Mononuclear cell (primary cell): ENCODE data around the gene UCHL1. TPM values are rescaled to one million over a fixed set of nuclear protein-coding genes. Genes with fewer than 3 reads are reported as not detected.

ENCODE experiments used
- H3K27me3 ChIP-seq: 2 replicates; pipeline ENCODE4 v1.6.0; 2011; ENCODE audit warnings: low read length, control low read depth; ENCODE audit not compliant: insufficient read depth
- H3K4me1 ChIP-seq: 2 replicates; pipeline ENCODE4 v1.5.1; 2011; ENCODE audit warnings: mild to moderate bottlenecking, low read length, control low read depth; ENCODE audit not compliant: insufficient read depth
- H3K4me3 ChIP-seq: 2 replicates; pipeline ENCODE4 v1.5.1; 2011; ENCODE audit warnings: mild to moderate bottlenecking, low read length, moderate library complexity
- H3K9me3 ChIP-seq: 2 replicates; pipeline ENCODE4 v1.5.1; 2011; ENCODE audit warnings: low read depth, mild to moderate bottlenecking, control low read depth, low read length
- total RNA-seq: library from RNA; depleted of rRNA; stranded (reverse); fragments of >200 nt; gene quantifications from one replicate; pipeline ENCODE4 v1.2.3, GENCODE V29; 2012

Gene UCHL1
- total RNA-seq, 1 donor: not detected

- Histone ChIP-seq H3K4me3 (no peak overlapping the region), H3K27me3 (peaks cover 35% of the 10 kb centered on the region), H3K9me3 (no peaks in the 10 kb centered on the region), H3K4me1 (peaks cover 7% of the 10 kb centered on the region)
Observed at GRCh38 chr4:41219421-41219950, 37.2 kb upstream of the UCHL1 start.

- Histone ChIP-seq H3K27me3 (peaks cover 13% of the 10 kb centered on the region), H3K4me1 (no peaks in the 10 kb centered on the region), H3K4me3 (no peak overlapping the region), H3K9me3 (no peaks in the 10 kb centered on the region)
Observed at GRCh38 chr4:41221850-41222645, 34.7 kb upstream of the UCHL1 start.

DNA sequence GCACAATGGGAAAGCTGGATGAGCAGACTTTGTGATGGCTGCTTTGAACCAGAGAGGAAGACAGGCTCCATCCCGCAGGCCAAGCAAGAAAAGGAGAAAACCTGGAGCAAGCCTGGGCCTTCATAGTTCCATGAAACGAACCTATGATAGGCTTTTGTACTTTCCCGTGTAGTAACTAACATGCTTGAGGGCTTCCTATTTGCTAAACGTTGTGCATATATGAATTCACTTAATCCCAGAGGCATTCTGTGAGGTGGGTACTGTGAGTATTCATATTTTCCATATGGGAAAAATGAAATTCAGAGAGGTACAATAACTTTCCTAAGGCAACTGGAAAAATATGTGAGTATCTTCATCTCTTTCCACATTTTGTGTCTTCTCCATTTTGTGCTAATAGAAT lies 28.8 kb upstream of the UCHL1 start:
- no peaks in the 10 kb centered on the region for H3K9me3 ChIP-seq
- H3K27me3 ChIP-seq: no peaks in the 10 kb centered on the region
- no peaks in the 10 kb centered on the region for H3K4me1 ChIP-seq
- no peak overlapping the region for H3K4me3 ChIP-seq

GRCh38 chr4:41232406-41232805 lies 24.3 kb upstream of the UCHL1 start:
- Histone ChIP-seq H3K9me3 (no peaks in the 10 kb centered on the region), H3K4me1 (no peaks in the 10 kb centered on the region), H3K27me3 (no peaks in the 10 kb centered on the region), H3K4me3 (no peak overlapping the region)

DNA sequence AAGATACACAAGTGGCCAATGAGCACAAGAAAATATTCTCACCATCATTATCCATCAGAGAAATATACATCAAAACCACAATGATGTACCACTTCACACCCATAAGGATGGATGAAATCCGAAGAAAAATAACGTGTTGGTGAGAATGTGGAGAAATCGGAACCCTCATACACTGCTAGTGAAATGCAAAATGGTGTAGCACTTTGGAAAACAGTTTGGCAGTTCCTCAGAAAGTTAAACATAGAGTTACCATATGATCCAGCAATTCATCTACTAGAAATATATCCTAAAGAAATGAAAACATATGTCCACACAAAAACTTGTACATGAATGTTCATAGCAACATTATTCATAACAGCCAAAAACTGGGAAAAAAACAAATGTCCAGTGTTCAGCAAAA lies 23.9 kb upstream of the UCHL1 start:
- Histone ChIP-seq H3K9me3 (no peaks in the 10 kb centered on the region), H3K27me3 (no peaks in the 10 kb centered on the region), H3K4me3 (no peak overlapping the region), H3K4me1 (no peaks in the 10 kb centered on the region)

GRCh38 chr4:41236032-41236431 lies 20.7 kb upstream of the UCHL1 start:
- Histone ChIP-seq H3K9me3 (no peaks in the 10 kb centered on the region), H3K4me3 (no peak overlapping the region), H3K4me1 (no peaks in the 10 kb centered on the region), H3K27me3 (no peaks in the 10 kb centered on the region)

- Histone ChIP-seq H3K27me3 (no peaks in the 10 kb centered on the region), H3K4me3 (no peak overlapping the region), H3K4me1 (no peaks in the 10 kb centered on the region), H3K9me3 (no peaks in the 10 kb centered on the region)
Observed at GRCh38 chr4:41236508-41236907, 20.2 kb upstream of the UCHL1 start.

- Histone ChIP-seq H3K4me3 (no peak overlapping the region), H3K4me1 (no peaks in the 10 kb centered on the region), H3K9me3 (no peaks in the 10 kb centered on the region), H3K27me3 (peaks cover 6% of the 10 kb centered on the region)
Observed at GRCh38 chr4:41241919-41242318, 14.8 kb upstream of the UCHL1 start.

GRCh38 chr4:41245983-41246382 lies 10.7 kb upstream of the UCHL1 start:
- Histone ChIP-seq H3K27me3 (peaks cover 6% of the 10 kb centered on the region), H3K4me3 (no peak overlapping the region), H3K4me1 (no peaks in the 10 kb centered on the region), H3K9me3 (no peaks in the 10 kb centered on the region)

GRCh38 chr4:41256131-41256739 lies 493 bp upstream of the UCHL1 start:
- peaks cover 50% of the 10 kb centered on the region for H3K27me3 ChIP-seq
- H3K9me3 ChIP-seq: no peaks in the 10 kb centered on the region
- no peak overlapping the region for H3K4me3 ChIP-seq
- peaks cover 15% of the 10 kb centered on the region for H3K4me1 ChIP-seq

GRCh38 chr4:41257257-41257901 lies 651 bp downstream of the UCHL1 start:
- Histone ChIP-seq H3K4me3 (no peak overlapping the region), H3K4me1 (peaks cover 15% of the 10 kb centered on the region), H3K27me3 (peaks cover 47% of the 10 kb centered on the region), H3K9me3 (no peaks in the 10 kb centered on the region)

GRCh38 chr4:41257906-41258305 lies 1.2 kb downstream of the UCHL1 start:
- Histone ChIP-seq H3K27me3 (peaks cover 47% of the 10 kb centered on the region), H3K4me3 (no peak overlapping the region)

GRCh38 chr4:41258783-41259182 lies 2.1 kb downstream of the UCHL1 start:
- H3K4me3 ChIP-seq: no peak overlapping the region
- H3K27me3 ChIP-seq: peaks cover 49% of the 10 kb centered on the region
- H3K4me1 ChIP-seq: peaks cover 15% of the 10 kb centered on the region
- H3K9me3 ChIP-seq: no peaks in the 10 kb centered on the region

More at GRCh38 chr4:41257906-41258305, 1.2 kb downstream of the UCHL1 start:
- H3K9me3 ChIP-seq: no peaks in the 10 kb centered on the region
- H3K4me1 ChIP-seq: peaks cover 15% of the 10 kb centered on the region

GRCh38 chr4:41260116-41260733 lies 3.5 kb downstream of the UCHL1 start:
- Histone ChIP-seq H3K9me3 (no peaks in the 10 kb centered on the region), H3K4me3 (no peak overlapping the region), H3K4me1 (peaks cover 15% of the 10 kb centered on the region), H3K27me3 (peaks cover 40% of the 10 kb centered on the region)

GRCh38 chr4:41262198-41262597 lies 5.5 kb downstream of the UCHL1 start:
- Histone ChIP-seq H3K4me1 (peaks cover 7% of the 10 kb centered on the region), H3K4me3 (no peak overlapping the region), H3K9me3 (no peaks in the 10 kb centered on the region)

More at GRCh38 chr4:41262198-41262597, 5.5 kb downstream of the UCHL1 start:
- H3K27me3 ChIP-seq: peaks cover 21% of the 10 kb centered on the region
